Skeletal muscle tissue (tissue), 4 donors: ENCODE results near the gene FAM53A. TPM values are rescaled to one million over a fixed set of nuclear protein-coding genes. Genes with fewer than 3 reads are reported as not detected.
A peak's percentile ranks its signal among the peaks of the same experiment; 100 is the strongest.
"Not testable (repeated sequence)": the region's sequence is repeated elsewhere in the genome, so short reads cannot be mapped to it uniquely, and the experiment has no call there.

ENCODE experiments used
- H3K27ac ChIP-seq: one replicate; pipeline ENCODE4 v1.7.0; 2013; ENCODE audit warnings: mild to moderate bottlenecking, low read depth, low read length, inconsistent platforms
- H3K27me3 ChIP-seq, 3 donors: one replicate each; pipeline ENCODE4 v1.7.0; 2013; ENCODE audit warnings: low read length in 3 of 3; ENCODE audit not compliant: control insufficient read depth in 3 of 3, insufficient read depth in 3 of 3
- H3K36me3 ChIP-seq, 3 donors: one replicate each; pipeline ENCODE4 v1.7.0; 2013; ENCODE audit warnings: low read length in 3 of 3; ENCODE audit not compliant: control insufficient read depth in 3 of 3, insufficient read depth in 3 of 3
- H3K4me1 ChIP-seq, 3 donors: one replicate each; pipeline ENCODE4 v1.7.0; 2013; ENCODE audit warnings: low read length in 3 of 3, mild to moderate bottlenecking in 3 of 3; ENCODE audit not compliant: control insufficient read depth in 3 of 3, insufficient read depth in 3 of 3
- H3K4me3 ChIP-seq, 3 donors: one replicate each; pipeline ENCODE4 v1.7.0; 2013; ENCODE audit warnings: low read length in 3 of 3
- H3K9ac ChIP-seq, 3 donors: one replicate each; pipeline ENCODE4 v1.7.0; 2013; ENCODE audit warnings: low read length in 3 of 3, mild to moderate bottlenecking in 3 of 3, moderate library complexity in 2 of 3, low read depth in 1 of 3
- H3K9me3 ChIP-seq, 3 donors: one replicate each; pipeline ENCODE4 v1.7.0; 2013; ENCODE audit warnings: low read length in 3 of 3; ENCODE audit not compliant: control insufficient read depth in 3 of 3
- total RNA-seq: library from RNA; depleted of rRNA; stranded (reverse); fragments of >200 nt; gene quantifications from one replicate; pipeline ENCODE4 v1.2.3, GENCODE V29; 2014
- donor health status: Osteomylitis.

Gene FAM53A
- total RNA-seq, 1 donor from 2014 or later = 0.52 TPM

DNA sequence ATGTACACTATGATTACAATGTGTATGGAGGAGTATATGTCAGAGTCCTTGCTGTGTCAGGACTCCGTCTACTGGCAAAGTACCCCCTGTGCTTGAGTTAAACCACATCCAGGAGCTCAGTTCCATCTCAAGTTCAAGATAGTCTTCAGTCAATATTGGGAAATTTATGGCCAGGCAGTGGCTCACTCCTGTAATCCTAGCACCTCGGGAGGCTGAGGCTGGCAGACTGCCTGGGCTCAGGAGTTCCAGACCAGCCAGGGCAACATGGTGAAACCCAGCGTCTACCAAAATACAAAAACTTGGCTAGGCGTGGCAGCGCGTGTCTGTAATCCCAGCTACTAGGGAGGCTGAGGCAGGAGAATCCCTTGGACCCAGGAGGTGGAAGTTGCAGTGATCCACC lies 22.2 kb upstream of the FAM53A start:
- H3K4me3 ChIP-seq = no peak overlapping the region
- H3K36me3 ChIP-seq = peaks cover 7 to 15% (median 12%) of the 10 kb centered on the region in 3 donors

DNA sequence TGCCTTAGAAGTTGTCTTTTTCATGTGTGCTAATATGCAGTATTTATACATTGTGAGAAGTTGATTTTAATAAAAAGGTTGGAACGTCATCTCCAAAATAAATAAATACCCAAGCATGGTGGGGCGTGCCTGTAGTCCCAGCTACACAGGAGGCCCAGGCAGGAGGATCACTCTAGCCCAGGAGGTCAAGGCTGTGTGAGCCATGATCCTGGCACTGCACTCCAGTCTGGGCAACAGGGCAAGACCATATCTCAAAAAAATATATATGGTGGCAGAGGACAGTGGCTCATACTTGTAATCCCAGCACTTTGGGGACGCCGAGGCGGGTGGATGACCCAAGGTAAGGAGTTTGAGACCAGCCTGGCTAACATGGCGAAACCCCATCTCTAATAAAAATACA lies 21.6 kb upstream of the FAM53A start:
- H3K9me3 ChIP-seq = no peaks in the 10 kb centered on the region
- H3K27ac ChIP-seq = no peak overlapping the region
- no peaks in the 10 kb centered on the region for H3K27me3 ChIP-seq
- peaks cover 3 to 4% (median 3%) of the 10 kb centered on the region in 3 donors for H3K4me1 ChIP-seq
- no peak overlapping the region for H3K9ac ChIP-seq
- H3K36me3 ChIP-seq = peaks cover 7 to 15% (median 12%) of the 10 kb centered on the region in 3 donors
- no peak overlapping the region for H3K4me3 ChIP-seq

More for the DNA sequence above, 22.2 kb upstream of the FAM53A start:
- H3K27ac ChIP-seq = no peak overlapping the region
- no peak overlapping the region for H3K9ac ChIP-seq
- no peaks in the 10 kb centered on the region for H3K27me3 ChIP-seq
- H3K4me1 ChIP-seq = peaks cover 9 to 10% (median 9%) of the 10 kb centered on the region in 3 donors
- no peaks in the 10 kb centered on the region for H3K9me3 ChIP-seq

GRCh38 chr4:1703867-1704266 lies 19.8 kb upstream of the FAM53A start:
- Histone ChIP-seq H3K4me3 (no peak overlapping the region), H3K9me3 (no peaks in the 10 kb centered on the region), H3K27me3 (no peaks in the 10 kb centered on the region), H3K36me3 (peaks cover 11 to 24% (median 23%) of the 10 kb centered on the region in 3 donors), H3K27ac (no peak overlapping the region), H3K9ac (no peak overlapping the region), H3K4me1 (peaks cover 0 to 3% (median 0%) of the 10 kb centered on the region in 3 donors)

DNA sequence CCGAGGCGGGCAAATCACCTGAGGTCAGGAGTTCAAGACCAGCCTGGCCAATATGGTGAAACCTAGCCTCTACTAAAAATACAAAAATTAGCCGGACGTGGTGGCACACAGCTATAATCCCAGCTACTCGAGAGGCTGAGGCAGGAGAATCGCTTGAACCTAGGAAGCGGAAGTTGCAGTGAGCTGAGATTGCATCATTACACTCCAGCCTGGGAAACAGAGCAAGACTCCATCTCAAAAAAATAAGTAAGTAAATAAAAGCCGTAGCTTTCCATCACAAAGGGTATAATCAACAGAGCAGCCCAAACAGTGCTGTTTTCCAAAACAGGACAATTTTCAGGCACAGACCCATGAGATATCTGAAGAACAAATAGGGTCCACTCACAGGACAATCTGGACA lies 17.6 kb upstream of the FAM53A start:
- H3K27ac ChIP-seq, H3K4me3 ChIP-seq, H3K4me1 ChIP-seq, H3K9ac ChIP-seq, H3K27me3 ChIP-seq, H3K9me3 ChIP-seq: not testable (repeated sequence)
- H3K36me3 ChIP-seq = peaks cover 18 to 33% (median 31%) of the 10 kb centered on the region in 3 donors

DNA sequence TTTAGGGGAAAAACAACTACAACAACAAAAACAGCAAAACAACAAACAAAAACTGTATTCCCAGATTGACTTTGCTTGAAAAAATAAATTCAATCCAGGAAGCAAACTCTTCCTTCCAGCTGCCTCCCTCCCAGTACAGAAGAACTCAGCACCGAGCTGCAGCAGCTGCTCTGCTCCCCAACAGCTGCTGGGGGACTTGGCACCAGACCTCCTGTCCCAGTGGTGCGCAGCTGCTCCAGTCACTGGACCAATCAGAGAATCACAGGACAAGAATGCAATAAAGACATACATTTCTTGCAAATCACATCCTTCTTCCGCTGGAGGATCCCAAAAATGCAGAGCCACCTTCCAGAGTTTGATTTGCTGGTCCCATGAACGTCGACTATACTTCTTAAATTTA lies 11.8 kb upstream of the FAM53A start:
- Histone ChIP-seq H3K4me3 (no peak overlapping the region), H3K9ac (peak overlapping the region in 1 of 3 donors; percentile 33), H3K9me3 (no peaks in the 10 kb centered on the region), H3K36me3 (peaks cover 24 to 51% (median 46%) of the 10 kb centered on the region in 3 donors), H3K4me1 (peaks cover 0 to 7% (median 7%) of the 10 kb centered on the region in 3 donors), H3K27ac (no peak overlapping the region), H3K27me3 (no peaks in the 10 kb centered on the region)

DNA sequence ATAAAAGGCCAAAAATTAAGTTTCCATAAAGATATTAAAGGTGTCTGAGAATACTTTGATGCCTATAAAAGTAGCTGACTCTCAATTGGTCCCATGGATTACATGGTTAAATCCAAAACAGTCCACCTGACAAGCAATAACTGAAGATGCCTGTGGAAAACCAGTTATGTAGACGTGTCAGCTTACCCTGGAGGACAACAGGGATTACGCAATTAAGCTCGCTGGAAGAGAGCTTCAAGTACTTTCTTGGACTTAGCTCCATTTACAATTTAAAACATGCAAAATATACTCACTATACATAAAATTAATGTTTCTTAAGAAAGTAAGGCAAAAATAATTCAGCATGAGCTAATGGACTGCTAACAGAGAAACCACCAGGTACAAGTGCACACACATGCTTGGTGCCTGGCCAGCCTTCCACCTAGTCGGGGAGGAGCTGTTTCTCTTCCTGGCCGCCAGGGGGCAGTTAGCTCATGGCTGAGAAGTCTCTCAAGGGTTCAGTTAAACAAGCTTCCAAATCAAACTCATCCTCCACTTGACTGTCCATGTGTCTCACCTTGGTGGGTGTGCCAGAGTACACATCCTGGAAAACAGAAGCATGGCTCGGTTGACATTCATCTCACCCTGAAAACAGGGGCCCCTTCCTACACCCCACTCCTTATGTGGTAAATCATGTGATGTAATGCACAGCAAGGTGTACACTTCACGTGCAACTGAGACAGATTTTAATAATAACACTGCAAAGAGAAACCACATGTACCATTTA lies 9.2 kb upstream of the FAM53A start:
- Histone ChIP-seq H3K36me3 (peaks cover 22 to 40% (median 31%) of the 10 kb centered on the region in 3 donors), H3K4me1 (peaks cover 0 to 7% (median 7%) of the 10 kb centered on the region in 3 donors), H3K4me3 (no peak overlapping the region), H3K9me3 (no peaks in the 10 kb centered on the region), H3K27me3 (no peaks in the 10 kb centered on the region), H3K9ac (peak overlapping the region in 1 of 3 donors; percentile 4), H3K27ac (no peak overlapping the region)

DNA sequence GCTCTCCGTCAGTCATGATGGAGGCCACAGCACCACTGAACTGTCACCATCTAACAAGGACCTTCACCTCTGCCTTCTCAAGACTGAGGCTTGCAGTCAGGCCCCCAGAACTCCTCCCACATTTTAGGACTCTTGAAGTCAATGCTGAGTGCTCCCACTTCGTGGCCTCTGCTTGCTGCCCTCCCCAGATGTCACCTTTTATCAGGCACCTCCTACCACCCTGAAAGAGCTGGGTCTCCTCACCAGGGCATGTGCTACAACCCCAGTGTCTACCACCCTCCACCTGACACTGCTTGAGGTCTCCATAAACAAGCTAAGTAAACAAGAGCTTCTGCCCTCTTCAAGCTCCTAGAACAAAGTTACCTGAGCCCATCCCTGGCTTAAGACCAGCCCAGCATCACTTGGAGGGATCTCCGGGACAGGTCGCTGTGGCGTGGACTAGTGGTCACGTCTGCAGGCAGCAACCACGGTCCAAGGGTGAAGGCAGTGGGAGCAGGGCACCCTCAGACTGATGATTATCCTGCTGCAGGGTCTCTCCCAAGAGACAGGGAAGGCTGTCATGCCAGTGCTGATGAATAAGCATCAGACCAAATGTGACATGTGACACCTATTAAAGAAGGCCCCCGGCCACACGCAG lies 7.7 kb upstream of the FAM53A start:
- peaks cover 0 to 9% (median 7%) of the 10 kb centered on the region in 3 donors for H3K4me1 ChIP-seq
- no peak overlapping the region for H3K27ac ChIP-seq
- H3K9ac ChIP-seq = no peak overlapping the region
- no peak overlapping the region for H3K4me3 ChIP-seq
- no peaks in the 10 kb centered on the region for H3K27me3 ChIP-seq
- no peaks in the 10 kb centered on the region for H3K9me3 ChIP-seq
- H3K36me3 ChIP-seq = peaks cover 18 to 36% (median 25%) of the 10 kb centered on the region in 3 donors

DNA sequence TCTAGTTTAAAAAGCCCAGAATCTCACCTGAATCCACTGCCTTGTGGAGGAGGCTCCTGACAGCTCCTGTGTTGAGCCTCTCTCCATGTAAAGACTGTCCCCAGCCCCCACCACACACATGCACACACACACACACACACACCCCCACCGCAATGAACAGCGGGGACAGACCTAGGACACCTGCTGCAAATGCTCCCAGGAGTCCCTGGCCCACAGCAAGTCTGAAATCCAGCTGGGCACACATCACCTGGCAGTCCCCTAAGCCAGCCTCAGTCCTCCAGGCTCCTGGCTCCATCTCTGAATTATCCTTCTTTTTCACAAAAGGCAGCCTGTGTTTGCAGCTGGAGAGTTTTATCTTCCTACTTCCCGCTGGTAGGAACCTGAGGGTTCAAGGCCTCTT lies 6.6 kb upstream of the FAM53A start:
- no peak overlapping the region for H3K4me3 ChIP-seq
- H3K27me3 ChIP-seq = no peaks in the 10 kb centered on the region
- no peak overlapping the region for H3K27ac ChIP-seq
- H3K9ac ChIP-seq = no peak overlapping the region
- H3K9me3 ChIP-seq = no peaks in the 10 kb centered on the region
- H3K36me3 ChIP-seq = peaks cover 14 to 32% (median 25%) of the 10 kb centered on the region in 3 donors
- peaks cover 0 to 11% (median 7%) of the 10 kb centered on the region in 3 donors for H3K4me1 ChIP-seq

DNA sequence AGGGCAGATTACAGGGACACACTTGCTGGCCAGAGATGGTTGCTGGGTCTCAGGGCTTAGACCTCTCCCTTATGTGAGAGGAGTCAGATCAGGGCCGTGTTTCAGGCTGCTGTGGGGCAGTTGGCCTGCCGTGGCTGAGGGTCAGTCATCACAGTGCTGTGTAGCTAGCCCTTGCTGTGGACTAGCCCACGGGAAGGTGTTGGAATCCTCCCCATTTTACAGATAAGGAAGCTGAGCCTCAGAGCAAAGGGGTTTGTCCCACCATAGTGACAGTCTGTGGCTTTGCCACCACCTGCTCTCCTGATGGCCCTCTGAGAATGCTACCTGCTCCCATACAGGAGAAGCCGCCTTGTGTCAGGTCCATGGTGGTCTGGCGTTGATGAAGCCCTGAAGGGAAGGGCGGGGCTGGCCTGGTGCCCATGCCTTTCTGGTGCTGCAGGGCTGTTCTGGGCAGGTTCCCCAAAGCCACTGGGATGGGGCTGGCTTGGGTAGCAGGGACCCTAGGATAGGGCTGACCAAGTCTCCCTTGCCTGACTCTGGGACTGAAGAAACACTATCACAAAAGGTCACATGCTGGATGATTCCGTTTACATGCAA lies 2.4 kb upstream of the FAM53A start:
- no peak overlapping the region for H3K27ac ChIP-seq
- no peaks in the 10 kb centered on the region for H3K9me3 ChIP-seq

More for the DNA sequence above, 2.4 kb upstream of the FAM53A start:
- H3K4me3 ChIP-seq = no peak overlapping the region
- no peak overlapping the region for H3K9ac ChIP-seq
- H3K4me1 ChIP-seq = peaks cover 0 to 17% (median 16%) of the 10 kb centered on the region in 3 donors
- H3K27me3 ChIP-seq = no peaks in the 10 kb centered on the region
- peaks cover 2 to 9% (median 7%) of the 10 kb centered on the region in 3 donors for H3K36me3 ChIP-seq
